ENCODE measurements around the gene LMBRD1.

DNA sequence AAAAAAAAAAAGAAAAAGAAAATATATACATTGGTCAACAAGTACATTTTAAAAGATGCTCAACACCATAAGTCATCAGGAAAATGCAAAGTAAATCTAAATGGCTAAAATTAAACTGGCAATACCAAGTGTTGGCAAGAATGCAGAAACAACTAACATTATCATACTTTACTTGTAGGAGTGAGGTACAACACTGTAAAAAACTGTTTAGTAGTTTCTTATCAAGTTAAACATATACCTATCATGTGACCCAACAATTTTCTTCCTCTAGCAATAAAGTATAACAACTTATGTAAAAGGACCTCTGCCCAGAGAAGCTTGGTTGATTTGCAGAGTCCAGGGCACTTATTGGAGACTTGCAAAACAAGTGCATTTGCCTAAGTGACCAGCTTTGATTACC, 40.4 kb downstream of the LMBRD1 start:
- TF ChIP-seq, protein P1, sequence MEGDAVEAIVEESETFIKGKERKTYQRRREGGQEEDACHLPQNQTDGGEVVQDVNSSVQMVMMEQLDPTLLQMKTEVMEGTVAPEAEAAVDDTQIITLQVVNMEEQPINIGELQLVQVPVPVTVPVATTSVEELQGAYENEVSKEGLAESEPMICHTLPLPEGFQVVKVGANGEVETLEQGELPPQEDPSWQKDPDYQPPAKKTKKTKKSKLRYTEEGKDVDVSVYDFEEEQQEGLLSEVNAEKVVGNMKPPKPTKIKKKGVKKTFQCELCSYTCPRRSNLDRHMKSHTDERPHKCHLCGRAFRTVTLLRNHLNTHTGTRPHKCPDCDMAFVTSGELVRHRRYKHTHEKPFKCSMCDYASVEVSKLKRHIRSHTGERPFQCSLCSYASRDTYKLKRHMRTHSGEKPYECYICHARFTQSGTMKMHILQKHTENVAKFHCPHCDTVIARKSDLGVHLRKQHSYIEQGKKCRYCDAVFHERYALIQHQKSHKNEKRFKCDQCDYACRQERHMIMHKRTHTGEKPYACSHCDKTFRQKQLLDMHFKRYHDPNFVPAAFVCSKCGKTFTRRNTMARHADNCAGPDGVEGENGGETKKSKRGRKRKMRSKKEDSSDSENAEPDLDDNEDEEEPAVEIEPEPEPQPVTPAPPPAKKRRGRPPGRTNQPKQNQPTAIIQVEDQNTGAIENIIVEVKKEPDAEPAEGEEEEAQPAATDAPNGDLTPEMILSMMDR (IDR thresholded peaks at IDR 0.05), result no peak
- TF ChIP-seq POLR2AphosphoS5 (IDR thresholded peaks at IDR 0.05), result no peak

Measured in transverse colon (tissue), 4 donors.